Ishikawa (cell line): ENCODE measurements around the gene ACAP2.

Experiments
- TCF12 ChIP-seq: IDR thresholded peaks from 2 replicates; pipeline ENCODE4 v1.6.1; 2012; ENCODE audit warnings: low read depth
- TEAD4 ChIP-seq: IDR thresholded peaks from 2 replicates; pipeline ENCODE4 v1.6.1; 2012
- YY1 ChIP-seq: IDR thresholded peaks from 2 replicates; pipeline ENCODE4 v1.6.1; 2012; ENCODE audit warnings: low read depth

DNA sequence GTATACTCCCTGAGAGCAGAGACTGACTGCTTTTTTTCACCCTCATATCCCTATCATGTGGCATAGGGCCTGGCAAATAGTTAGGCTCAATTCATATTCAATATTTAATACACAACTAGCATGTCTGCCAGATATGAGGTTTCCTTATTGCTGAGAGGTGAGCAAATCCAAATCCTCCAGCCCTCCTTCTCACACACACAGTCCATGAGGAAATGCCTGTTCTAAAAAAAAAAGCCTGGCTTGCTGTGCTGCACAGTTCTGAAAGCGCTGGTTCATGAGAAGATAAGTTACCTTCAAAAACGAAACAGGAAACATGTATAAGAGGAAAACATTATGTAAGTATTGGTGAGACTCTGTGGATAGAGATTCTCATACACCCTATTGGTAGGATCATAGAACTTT, 15.5 kb upstream of the ACAP2 start:
- TF ChIP-seq TCF12 (no peak), TEAD4 (no peak), YY1 (no peak)
